ENCODE data around the gene MACROD1.

MACROD1 gene

DNA sequence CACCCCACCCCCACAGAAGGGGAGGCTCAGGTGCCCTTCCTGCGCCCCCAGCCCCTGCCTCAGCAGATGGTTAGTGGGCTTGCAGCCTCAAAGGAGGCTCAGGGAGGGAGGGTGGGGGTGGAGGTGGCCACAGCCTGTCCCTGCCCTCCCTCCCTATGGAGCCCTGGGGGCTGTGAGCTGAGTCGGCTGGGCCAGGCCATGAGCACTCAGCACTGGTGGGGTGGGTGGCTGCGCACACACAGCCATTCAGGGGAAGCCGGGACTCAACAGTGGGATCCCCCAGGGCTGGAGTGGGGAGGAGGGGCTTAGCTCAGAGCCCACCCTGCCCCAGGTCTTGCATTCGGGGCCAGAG lies 80.0 kb downstream of the MACROD1 start:
- Histone ChIP-seq H3K27me3 (replicated peaks; ENCODE audit: control insufficient read depth, insufficient read depth, low read length) (no peaks in the 10 kb centered on the region; the same call in 1 of the 2 replicates), H3K4me3 (replicated peaks; ENCODE audit: low read depth, low read length) (no peak overlapping the region), H3K36me3 (ENCODE audit: control insufficient read depth, insufficient read depth, low read length) (no peaks in the 10 kb centered on the region)
- no peak for TF ChIP-seq CTCF (IDR thresholded peaks at IDR 0.05; ENCODE audit: insufficient read depth, low read length, poor library complexity, severe bottlenecking)
- DNase-seq (ENCODE audit: extremely low read depth, insufficient read length), result no peak

GRCh38 chr11:64084951-64085710 lies 80.8 kb downstream of the MACROD1 start:
- TF ChIP-seq CTCF (IDR thresholded peaks at IDR 0.05; ENCODE audit: insufficient read depth, low read length, poor library complexity, severe bottlenecking), result no peak
- no peak for DNase-seq (ENCODE audit: extremely low read depth, insufficient read length)
- Histone ChIP-seq H3K27me3 (replicated peaks; ENCODE audit: control insufficient read depth, insufficient read depth, low read length) (no peaks in the 10 kb centered on the region; the same call in 1 of the 2 replicates), H3K4me3 (replicated peaks; ENCODE audit: low read depth, low read length) (no peak overlapping the region), H3K36me3 (ENCODE audit: control insufficient read depth, insufficient read depth, low read length) (no peaks in the 10 kb centered on the region)

GRCh38 chr11:64084146-64084950 lies 81.6 kb downstream of the MACROD1 start:
- no peak for DNase-seq (ENCODE audit: extremely low read depth, insufficient read length)
- Histone ChIP-seq H3K4me3 (replicated peaks; ENCODE audit: low read depth, low read length) (no peak overlapping the region), H3K27me3 (replicated peaks; ENCODE audit: control insufficient read depth, insufficient read depth, low read length) (no peaks in the 10 kb centered on the region; the same call in 1 of the 2 replicates), H3K36me3 (ENCODE audit: control insufficient read depth, insufficient read depth, low read length) (no peaks in the 10 kb centered on the region)
- TF ChIP-seq CTCF (IDR thresholded peaks at IDR 0.05; ENCODE audit: insufficient read depth, low read length, poor library complexity, severe bottlenecking), result no peak

DNA sequence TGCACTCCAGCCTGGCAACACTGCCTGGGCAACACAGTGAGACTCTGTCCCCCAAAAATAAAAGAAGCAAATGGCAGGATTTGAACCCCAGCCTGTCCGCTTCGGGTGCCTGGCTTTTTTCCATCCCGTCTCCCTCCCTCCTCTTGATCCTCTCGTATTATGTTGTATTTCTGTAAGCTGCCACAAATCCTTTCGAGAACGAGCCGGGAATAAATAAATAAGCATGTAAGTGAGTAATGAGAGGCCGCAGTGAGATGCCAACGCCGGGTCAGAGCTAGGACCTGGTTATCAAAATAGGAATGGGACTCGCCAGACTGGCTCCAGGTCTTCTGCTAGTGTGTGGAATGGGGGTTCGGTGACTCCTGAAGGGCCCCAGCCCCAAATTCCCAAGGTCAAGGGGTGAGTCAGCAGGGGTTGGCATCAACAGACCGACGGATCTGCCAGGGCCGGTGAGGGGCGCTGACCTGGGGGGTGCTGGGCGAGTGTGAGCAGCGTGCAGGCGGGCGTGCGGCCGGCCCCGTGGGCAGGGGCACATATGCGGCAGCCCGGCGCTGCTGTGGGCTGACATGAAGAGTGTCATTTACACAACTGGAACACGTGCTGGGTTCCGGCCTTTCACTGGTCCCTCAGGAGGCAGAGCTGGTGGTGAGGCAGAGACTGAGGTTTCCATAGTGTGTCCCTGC lies 82.4 kb downstream of the MACROD1 start:
- Histone ChIP-seq H3K4me3 (replicated peaks; ENCODE audit: low read depth, low read length) (no peak overlapping the region), H3K27me3 (replicated peaks; ENCODE audit: control insufficient read depth, insufficient read depth, low read length) (no peaks in the 10 kb centered on the region; the same call in 1 of the 2 replicates), H3K36me3 (ENCODE audit: control insufficient read depth, insufficient read depth, low read length) (no peaks in the 10 kb centered on the region)
- DNase-seq (ENCODE audit: extremely low read depth, insufficient read length), result no peak
- TF ChIP-seq CTCF (IDR thresholded peaks at IDR 0.05; ENCODE audit: insufficient read depth, low read length, poor library complexity, severe bottlenecking), result no peak

DNA sequence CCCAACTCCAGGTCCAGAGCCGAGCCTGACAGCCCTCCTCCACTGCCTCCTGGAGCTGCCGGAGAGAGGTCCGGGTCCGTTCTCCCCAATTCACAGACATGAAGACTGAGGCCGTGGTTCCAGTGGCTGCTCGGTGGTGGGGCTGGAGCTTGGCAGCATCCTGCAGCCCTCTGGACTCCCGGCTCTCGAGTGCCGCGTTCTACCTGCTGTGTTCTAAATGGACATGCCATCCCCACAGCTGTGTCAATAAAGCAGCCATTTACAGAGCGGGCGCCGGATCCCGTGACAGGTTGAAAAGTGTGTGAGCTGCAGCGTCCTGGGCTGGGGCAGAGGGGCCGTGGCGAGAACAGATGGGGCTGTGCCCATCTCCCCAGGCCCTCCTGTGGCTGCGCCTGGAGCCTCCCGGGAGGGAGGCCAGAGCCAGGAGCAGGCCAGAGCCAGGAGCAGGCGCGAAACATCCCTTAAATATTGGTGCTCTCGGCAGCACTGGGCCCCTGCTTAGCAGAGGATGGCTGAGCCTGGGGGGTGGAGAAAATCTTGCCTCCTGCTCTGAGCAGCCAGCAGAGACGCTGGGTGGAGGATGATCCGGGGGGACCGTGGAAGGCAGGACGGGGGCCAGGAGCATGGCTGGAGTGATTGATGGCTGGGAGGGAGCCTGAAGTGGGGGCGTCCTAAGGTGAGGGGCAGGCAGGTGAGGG lies 84.0 kb downstream of the MACROD1 start:
- Histone ChIP-seq H3K4me3 (replicated peaks; ENCODE audit: low read depth, low read length) (no peak overlapping the region), H3K27me3 (replicated peaks; ENCODE audit: control insufficient read depth, insufficient read depth, low read length) (no peaks in the 10 kb centered on the region; the same call in 1 of the 2 replicates), H3K36me3 (ENCODE audit: control insufficient read depth, insufficient read depth, low read length) (no peaks in the 10 kb centered on the region)
- no peak for TF ChIP-seq CTCF (IDR thresholded peaks at IDR 0.05; ENCODE audit: insufficient read depth, low read length, poor library complexity, severe bottlenecking)
- no peak for DNase-seq (ENCODE audit: extremely low read depth, insufficient read length)

All from GM06990 (cell line).